GM12878 (cell line): Measurements from ENCODE around the gene WDR31. TPM values are rescaled to one million over a fixed set of nuclear protein-coding genes. Genes with fewer than 3 reads are reported as not detected.

Experiments
- ATAC-seq: fragments of 200-7000 bp; cut with Tn5 transposase; 3 replicates; pipeline ENCODE4 v1.9.1; 2020; ENCODE audit warnings: mild to moderate bottlenecking, moderate library complexity
- BruUV-seq: library from RNA; stranded (reverse); fragments of 400-500 nt; replicated peaks from 2 replicates; lab custom pipeline; 2021; lab: Mats Ljungman, UMichigan
- CTCF ChIA-PET: fragments of 300-600 bp; sonication (Branson Sonifier 250); formaldehyde crosslinking; extraction: SDS; loops from one replicate; lab custom pipeline; 2021; ENCODE audit warnings: inconsistent platforms; lab: Yijun Ruan, JAX
- POLR2A ChIA-PET: fragments of 350-600 bp; formaldehyde crosslinking; extraction: SDS; loops from one replicate; lab custom pipeline; 2021; ENCODE audit warnings: inconsistent platforms; lab: Charles Lee
- RAD21 ChIA-PET: fragments of 300-600 bp; sonication (Branson Sonifier 250); formaldehyde crosslinking; loops from one replicate; lab custom pipeline; 2023; ENCODE audit warnings: antibody characterized with exemption; ENCODE audit not compliant: unreplicated experiment; lab: Charles Lee
- SMC1A ChIA-PET: fragments of 300-600 bp; sonication (Branson Sonifier 250); formaldehyde crosslinking; loops from one replicate; lab custom pipeline; 2023; ENCODE audit not compliant: unreplicated experiment, uncharacterized antibody; lab: Charles Lee
- DNase-seq: peaks from one replicate; pipeline ENCODE4 v3.0.0-alpha.2; 2011; ENCODE audit warnings: low read depth, low spot score
- FAIRE-seq: peaks from 3 replicates; lab custom pipeline; 2011; peaks lifted over from hg19 to GRCh38; lab: Jason Lieb, UNC
- H2AFZ ChIP-seq: 2 replicates; pipeline ENCODE4 v1.6.0; 2011; ENCODE audit warnings: low read depth, low read length, control low read depth; ENCODE audit not compliant: control insufficient read depth
- H3K27ac ChIP-seq: 2 replicates; pipeline ENCODE4 v1.5.1; 2011; ENCODE audit warnings: control low read depth; ENCODE audit not compliant: control insufficient read depth, insufficient read depth
- H3K27me3 ChIP-seq, 2 experiments: replicated peaks in 1 of 2; 2 replicates each; pipeline versions ENCODE4 v1.6.0 to v1.6.1; 2011; ENCODE audit warnings: low read length in 1 of 2; ENCODE audit not compliant: control insufficient read depth in 2 of 2, insufficient read depth in 2 of 2
- H3K36me3 ChIP-seq, 2 experiments: 2 replicates each; pipeline ENCODE4 v1.5.1; 2011; ENCODE audit warnings: low read length in 1 of 2; ENCODE audit not compliant: control insufficient read depth in 2 of 2, insufficient read depth in 2 of 2
- H3K4me1 ChIP-seq: 2 replicates; pipeline ENCODE4 v1.6.1; 2011; ENCODE audit warnings: mild to moderate bottlenecking, low read length, moderate library complexity, mixed read lengths; ENCODE audit not compliant: control insufficient read depth, insufficient read depth
- H3K4me2 ChIP-seq: 2 replicates; pipeline ENCODE4 v1.6.0; 2011; ENCODE audit warnings: control low read depth; ENCODE audit not compliant: control insufficient read depth, insufficient read depth
- H3K4me3 ChIP-seq: fragments of 200-600 bp; sonication (generic); 2 replicates; pipeline ENCODE4 v1.5.1; 2016
- H3K79me2 ChIP-seq: 2 replicates; pipeline ENCODE4 v1.6.0; 2011; ENCODE audit warnings: low read length; ENCODE audit not compliant: control insufficient read depth, insufficient read depth
- H3K9ac ChIP-seq: 2 replicates; pipeline ENCODE4 v1.8.0; 2011; ENCODE audit warnings: low read length, control low read depth, mixed read lengths; ENCODE audit not compliant: control insufficient read depth, insufficient read depth
- H3K9me3 ChIP-seq: replicated peaks from 3 replicates; pipeline ENCODE4 v1.5.1; 2011; ENCODE audit warnings: mild to moderate bottlenecking, low read length; ENCODE audit not compliant: control insufficient read depth, insufficient read depth
- H4K20me1 ChIP-seq: 2 replicates; pipeline ENCODE4 v1.6.0; 2011; ENCODE audit not compliant: control insufficient read depth, insufficient read depth
- BACH1 ChIP-seq: fragments of 450-650 bp; IDR thresholded peaks from 2 replicates; pipeline ENCODE4 v1.6.1; 2017; ENCODE audit warnings: mild to moderate bottlenecking, borderline replicate concordance
- BHLHE40 ChIP-seq, 2 experiments: fragments of 450-650 bp in 1 of 2; IDR thresholded peaks; 2 replicates each; pipeline ENCODE4 v1.6.1; 2011 to 2017; ENCODE audit warnings: low read depth in 2 of 2, borderline replicate concordance in 1 of 2, improper control_type of control experiment in 1 of 2, low read length in 1 of 2, mild to moderate bottlenecking in 1 of 2
- DPF2 ChIP-seq: fragments of 450-650 bp; IDR thresholded peaks from 2 replicates; pipeline ENCODE4 v1.6.1; 2017; ENCODE audit warnings: mild to moderate bottlenecking
- LARP7 ChIP-seq: fragments of 450-650 bp; IDR thresholded peaks from 2 replicates; pipeline ENCODE4 v1.6.1; 2017; ENCODE audit warnings: mild to moderate bottlenecking
- MEF2B ChIP-seq: fragments of 450-650 bp; IDR thresholded peaks from 2 replicates; pipeline ENCODE4 v1.6.1; 2018; ENCODE audit warnings: mild to moderate bottlenecking, moderate library complexity; ENCODE audit not compliant: partially characterized antibody, poor library complexity, severe bottlenecking
- PKNOX1 ChIP-seq: fragments of 450-650 bp; IDR thresholded peaks from 2 replicates; pipeline ENCODE4 v1.6.1; 2016; ENCODE audit warnings: mild to moderate bottlenecking
- RAD21 ChIP-seq: IDR thresholded peaks from 2 replicates; pipeline ENCODE4 v1.6.1; 2011; ENCODE audit warnings: mild to moderate bottlenecking, low read depth, low read length, moderate library complexity; ENCODE audit not compliant: insufficient read depth
- STAT1 ChIP-seq: fragments of 450-650 bp; conservative IDR thresholded peaks from 2 replicates; pipeline ENCODE4 v1.6.1; 2014; ENCODE audit warnings: antibody characterized with exemption, mild to moderate bottlenecking
- SUPT20H ChIP-seq: IDR thresholded peaks from 2 replicates; pipeline ENCODE4 v1.6.1; 2011; ENCODE audit warnings: low read depth, mild to moderate bottlenecking, low read length, moderate library complexity, borderline replicate concordance; ENCODE audit not compliant: control insufficient read depth
- ZNF24 ChIP-seq: fragments of 450-650 bp; IDR thresholded peaks from 2 replicates; pipeline ENCODE4 v1.6.1; 2017; ENCODE audit warnings: antibody characterized with exemption, mild to moderate bottlenecking
- WGBS: methylation state at CpG from one replicate; pipeline ENCODE4 v1.1.6; 2016; ENCODE audit warnings: low lambda C conversion rate; ENCODE audit not compliant: insufficient replicate concordance, insufficient coverage; ENCODE audit errors: missing lambda C conversion rate; 5-methylcytosine and 5-hydroxymethylcytosine counted together
- in situ Hi-C: fragments of 300-500 bp; cut with MboI; formaldehyde crosslinking; loops from 9 replicates; pipeline ENCODE4 v1.14.3; 2018; ENCODE audit warnings: mixed read lengths
- intact Hi-C: fragments of 100-400 bp; cut with micrococcal nuclease; formaldehyde crosslinking; loops from one replicate; pipeline ENCODE4 v1.14.2; 2022; ENCODE audit not compliant: unreplicated experiment
- polyA plus RNA-seq, 11 experiments: library from polyadenylated mRNA; depleted of rRNA in 4 of 11; unstranded in 6 of 11; stranded (reverse) in 5 of 11; fragments of >200 nt; fragmentation: Nextera tagmentation in 4 of 11; fragmentation: Illumina TruSeq in 1 of 11; extraction: Ambion mirVana in 4 of 11; extraction: Trizol in 1 of 11; gene quantifications; 1 replicate in 1 of 11; 2 replicates in 10 of 11; pipeline versions ENCODE4 v1.2.1 to v1.2.3, GENCODE V29; 2011 to 2016; ENCODE audit warnings: inconsistent platforms in 2 of 11, missing spikeins in 2 of 11, low read depth in 1 of 11
- total RNA-seq, 4 experiments: library from RNA; depleted of rRNA in 3 of 4; stranded (reverse); fragments of >200 nt in 3 of 4; fragmentation: Illumina TruSeq in 1 of 4; extraction: Trizol in 1 of 4; gene quantifications; 2 replicates each; pipeline versions ENCODE4 v1.2.1 to v1.2.3, GENCODE V29; 2013 to 2021
- TF ChIP-seq, protein P1 (sequence below), 3 experiments: IDR thresholded peaks in 2 of 3; conservative IDR thresholded peaks in 1 of 3; 2 replicates each; pipeline ENCODE4 v1.5.1; 2011; ENCODE audit warnings: low read depth in 3 of 3, low read length in 3 of 3, mild to moderate bottlenecking in 3 of 3, control low read depth in 2 of 3, moderate library complexity in 2 of 3, inconsistent platforms in 1 of 3, mixed read lengths in 1 of 3; ENCODE audit not compliant: control insufficient read depth in 2 of 3, insufficient read depth in 1 of 3; ENCODE audit errors: extremely low read depth in 1 of 3

The WDR31 gene
- total and polyA plus RNA-seq, 10 of the 15 experiments (the other 5 are each of a cell fraction or from before 2014, with no cell fraction given), result 0.26 to 1.7 (median 0.79) TPM

DNA sequence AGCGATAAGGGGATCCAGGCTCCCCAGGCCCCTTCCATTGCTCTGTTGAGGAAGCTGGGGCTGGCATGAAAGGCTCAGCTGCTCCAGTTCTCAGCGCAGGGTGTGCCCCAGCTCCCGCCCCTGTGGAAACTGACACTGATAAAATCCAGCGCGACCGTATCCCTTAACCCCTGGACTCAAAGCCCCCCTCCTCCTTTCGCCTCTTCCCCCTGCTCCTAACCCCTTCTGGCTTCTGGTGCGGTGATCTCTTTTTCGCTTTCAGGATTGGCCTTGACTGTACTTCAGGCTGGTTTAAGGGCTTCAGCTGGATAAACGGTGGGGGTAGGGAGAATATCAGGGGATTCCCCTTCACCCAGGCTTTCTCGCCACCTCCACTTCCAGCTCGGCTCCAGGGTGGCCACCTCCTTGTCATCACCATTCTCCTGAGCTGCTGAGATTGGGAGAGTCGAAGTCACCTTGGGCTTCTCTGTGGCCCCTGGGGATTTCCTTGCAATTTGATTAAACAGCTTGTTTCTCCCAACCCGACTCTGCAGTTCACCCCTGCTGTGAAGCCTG lies 10.1 kb upstream of the WDR31 start:
- intact Hi-C loops, result no loop called here
- WGBS, result 18% methylated on average over 14 of the region's 14 CpGs
- peak overlapping the region; percentile 60 for H3K9ac ChIP-seq

DNA sequence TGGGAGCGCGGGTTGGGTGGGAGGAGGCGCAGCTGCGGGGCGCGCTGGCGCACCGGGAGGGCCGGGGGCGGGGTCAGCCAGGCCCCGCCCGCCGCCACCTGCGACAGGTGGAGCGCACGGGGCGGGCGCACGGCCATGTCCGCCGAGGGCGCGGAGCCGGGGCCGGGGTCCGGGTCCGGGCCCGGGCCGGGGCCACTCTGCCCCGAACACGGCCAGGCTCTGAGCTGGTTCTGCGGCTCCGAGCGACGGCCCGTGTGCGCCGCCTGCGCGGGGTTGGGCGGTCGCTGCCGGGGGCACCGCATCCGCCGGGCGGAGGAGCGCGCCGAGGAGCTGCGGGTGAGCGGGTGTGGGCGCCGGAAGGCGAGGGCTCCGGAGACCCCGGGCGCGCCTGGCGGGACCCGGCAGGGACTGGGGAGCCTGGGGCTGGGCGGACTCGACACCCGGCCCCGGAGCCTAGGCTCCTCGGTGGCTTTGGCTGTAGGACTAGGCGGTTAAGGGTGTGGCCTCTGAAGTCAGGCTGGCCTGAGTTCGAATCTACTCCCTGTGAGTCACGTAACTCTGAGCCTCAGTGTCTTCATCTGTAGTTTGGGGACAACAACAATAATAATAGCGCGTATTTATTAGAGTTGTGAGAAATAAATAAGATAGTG lies 9.5 kb upstream of the WDR31 start, which contains the start of gene BSPRY:
Gene BSPRY, plus strand, starts transcription at position 97 of the 650 bp plus-strand sequence. Its CDS starts 39 bp downstream, at position 136.
- ChIA-PET POLR2A (interaction anchor here (1.1 to 1.7 kb wide), 4 partner anchors 8 to 60 kb away, joined by 3 to 5 read pairs (median 4); partner anchors contain the start of genes HDHD3 and POLE3), CTCF (interaction anchor here (0.9 to 2.6 kb wide), 8 partner anchors 9 to 305 kb away, joined by 3 to 12 read pairs (median 4); partner anchors contain the start of genes ALAD and WDR31), SMC1A (interaction anchor here (0.8 to 1.6 kb wide), 3 partner anchors 10 to 50 kb away, joined by 3 to 7 read pairs (median 6); partner anchors contain the start of genes ALAD and WDR31), RAD21 (interaction anchor here (1.5 kb wide), 1 partner anchor 52 kb away, joined by 3 read pairs; the partner anchor contains the start of gene ALAD)
- peak within 1 kb of the TSS; percentile 66 for H2AFZ ChIP-seq
- intact Hi-C loops, result no loop called here
- no peaks in the 10 kb centered on the region for H3K79me2 ChIP-seq
- BruUV-seq, result no TSS peak
- no peaks in the 10 kb centered on the region for H3K36me3 ChIP-seq
- FAIRE-seq, result no peak
- H3K27ac ChIP-seq, result peak within 1 kb of the TSS; percentile 33; the same call in 1 of the 2 replicates
- H3K27me3 ChIP-seq, result no peaks in the 10 kb centered on the region; a peak in 2 of 4 replicates
- ATAC-seq, result peak; percentile 52
- H3K4me2 ChIP-seq, result peak within 1 kb of the TSS; percentile 97
- in situ Hi-C loops, result no loop called here
- H3K9ac ChIP-seq, result peak within 1 kb of the TSS; percentile 60
- H3K4me3 ChIP-seq, result peak within 1 kb of the TSS; percentile 66
- no peak for DNase-seq
- 4% methylated on average over 55 of the region's 71 CpGs for WGBS
- H4K20me1 ChIP-seq, result no peaks in the 10 kb centered on the region
- H3K4me1 ChIP-seq, result peaks cover 19% of the 10 kb centered on the region
- H3K9me3 ChIP-seq, result no peaks in the 10 kb centered on the region
- TF ChIP-seq BHLHE40 (IDR thresholded peaks at IDR 0.05; ENCODE audit: borderline replicate concordance in 1 of 2, low read depth in 2 of 2, low read length in 1 of 2) (peak in 1 of 2 experiments; percentile 21; a peak in 1 of 4 replicates), STAT1 (no peak), SUPT20H (no peak), DPF2 (0 out of 2 replicates have a peak, but pooled peaks have one; percentile 46), PKNOX1 (no peak), RAD21 (no peak), ZNF24 (no peak), LARP7 (no peak)
- TF ChIP-seq, protein P1, sequence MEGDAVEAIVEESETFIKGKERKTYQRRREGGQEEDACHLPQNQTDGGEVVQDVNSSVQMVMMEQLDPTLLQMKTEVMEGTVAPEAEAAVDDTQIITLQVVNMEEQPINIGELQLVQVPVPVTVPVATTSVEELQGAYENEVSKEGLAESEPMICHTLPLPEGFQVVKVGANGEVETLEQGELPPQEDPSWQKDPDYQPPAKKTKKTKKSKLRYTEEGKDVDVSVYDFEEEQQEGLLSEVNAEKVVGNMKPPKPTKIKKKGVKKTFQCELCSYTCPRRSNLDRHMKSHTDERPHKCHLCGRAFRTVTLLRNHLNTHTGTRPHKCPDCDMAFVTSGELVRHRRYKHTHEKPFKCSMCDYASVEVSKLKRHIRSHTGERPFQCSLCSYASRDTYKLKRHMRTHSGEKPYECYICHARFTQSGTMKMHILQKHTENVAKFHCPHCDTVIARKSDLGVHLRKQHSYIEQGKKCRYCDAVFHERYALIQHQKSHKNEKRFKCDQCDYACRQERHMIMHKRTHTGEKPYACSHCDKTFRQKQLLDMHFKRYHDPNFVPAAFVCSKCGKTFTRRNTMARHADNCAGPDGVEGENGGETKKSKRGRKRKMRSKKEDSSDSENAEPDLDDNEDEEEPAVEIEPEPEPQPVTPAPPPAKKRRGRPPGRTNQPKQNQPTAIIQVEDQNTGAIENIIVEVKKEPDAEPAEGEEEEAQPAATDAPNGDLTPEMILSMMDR (IDR thresholded peaks at IDR 0.05 in 2 of 3, conservative IDR thresholded peaks at IDR 0.05 in 1 of 3; ENCODE audit: control insufficient read depth in 2 of 3, extremely low read depth in 1 of 3, insufficient read depth in 1 of 3, low read depth in 3 of 3, low read length in 3 of 3), result no peak

More for the DNA sequence above, 10.1 kb upstream of the WDR31 start:
- H2AFZ ChIP-seq, result peak overlapping the region; percentile 66
- in situ Hi-C loops, result no loop called here
- H3K4me3 ChIP-seq, result peak overlapping the region; percentile 66; the same call in 1 of the 2 replicates
- CTCF ChIA-PET, result interaction anchor here (1.1 to 2.6 kb wide), 10 partner anchors 8 to 232 kb away, joined by 3 to 12 read pairs (median 4); partner anchors contain the start of genes ALAD, CDC26, PRPF4 and WDR31
- FAIRE-seq (no peak), DNase-seq (no peak)
- BruUV-seq, result no TSS peak
- H3K36me3 ChIP-seq, result no peaks in the 10 kb centered on the region
- no peaks in the 10 kb centered on the region for H4K20me1 ChIP-seq
- H3K9me3 ChIP-seq, result no peaks in the 10 kb centered on the region
- SMC1A ChIA-PET, result interaction anchor here (0.9 to 1.6 kb wide), 4 partner anchors 8 to 162 kb away, joined by 3 to 7 read pairs (median 5); partner anchors contain the start of genes ALAD and WDR31
- no peak for TF ChIP-seq BACH1
- no peak for TF ChIP-seq MEF2B
- TF ChIP-seq, all 136 proteins: peak for 0
- peak; percentile 22 for ATAC-seq
- peak overlapping the region; percentile 33; the same call in 1 of the 2 replicates for H3K27ac ChIP-seq
- peaks cover 19% of the 10 kb centered on the region for H3K4me1 ChIP-seq
- H3K4me2 ChIP-seq, result peak overlapping the region; percentile 97
- H3K27me3 ChIP-seq, result no peaks in the 10 kb centered on the region; a peak in 2 of 4 replicates
- ChIA-PET POLR2A (interaction anchor here (1.1 to 1.7 kb wide), 4 partner anchors 9 to 60 kb away, joined by 3 to 5 read pairs (median 4); partner anchors contain the start of genes HDHD3 and POLE3), RAD21 (interaction anchor here (0.9 to 1.5 kb wide), 2 partner anchors 10 to 51 kb away, joined by 3 read pairs; partner anchors contain the start of genes ALAD and WDR31)
- no peaks in the 10 kb centered on the region for H3K79me2 ChIP-seq
